Hematopoietic multipotent progenitor cell treated with erythropoietin and hydrocortisone succinate and interleukin-3 and kit ligand, for 6 days (in vitro differentiated cells): ENCODE measurements around the gene HMGCL.
"Not testable (repeated sequence)": the region's sequence is repeated elsewhere in the genome, so short reads cannot be mapped to it uniquely, and the experiment has no call there.

Source experiments
- DNase-seq: peaks from one replicate; pipeline ENCODE4 v3.0.0-alpha.2; 2015

Gene HMGCL

GRCh38 chr1:23825076-23825761, at the start of gene HMGCL:
Gene HMGCL (minus strand): TSS chr1:23825429. CDS start chr1:23825415, 14 bp downstream.
- DNase-seq: peak; percentile 96

DNA sequence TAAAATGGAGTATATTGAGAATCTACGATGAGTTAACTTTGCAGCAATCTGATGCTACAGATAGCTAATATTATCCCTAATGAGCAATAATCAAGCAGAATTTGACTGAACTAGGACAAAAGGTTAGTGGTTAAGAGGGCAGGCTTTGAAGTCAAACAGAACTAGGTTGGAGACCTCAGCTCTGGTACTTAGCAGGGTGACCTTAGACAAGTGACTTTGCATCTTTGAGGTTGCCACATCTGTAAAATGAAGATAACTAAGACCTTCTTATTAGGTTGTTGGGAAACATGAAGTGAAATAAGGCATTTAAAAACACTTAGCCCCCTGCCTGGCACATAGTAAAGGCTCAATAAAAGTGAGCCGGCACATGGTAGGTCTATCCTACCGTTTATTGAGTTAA, 47.2 kb upstream of the HMGCL start:
- peak; percentile 82 for DNase-seq

- no peak for DNase-seq
Measured at GRCh38 chr1:23869051-23869450, 43.8 kb upstream of the HMGCL start.

GRCh38 chr1:23868557-23869016, 43.4 kb upstream of the HMGCL start:
- peak; percentile 65 for DNase-seq

GRCh38 chr1:23867895-23868556, 42.8 kb upstream of the HMGCL start, which contains the start of gene FUCA1:
Gene FUCA1 (minus strand): TSS chr1:23868290. CDS start chr1:23868286, 4 bp downstream.
- DNase-seq: peak; percentile 97

GRCh38 chr1:23867542-23867894, 42.3 kb upstream of the HMGCL start:
- DNase-seq: peak; percentile 22

- DNase-seq: no peak
Measured at GRCh38 chr1:23865543-23865930, 40.3 kb upstream of the HMGCL start.

DNA sequence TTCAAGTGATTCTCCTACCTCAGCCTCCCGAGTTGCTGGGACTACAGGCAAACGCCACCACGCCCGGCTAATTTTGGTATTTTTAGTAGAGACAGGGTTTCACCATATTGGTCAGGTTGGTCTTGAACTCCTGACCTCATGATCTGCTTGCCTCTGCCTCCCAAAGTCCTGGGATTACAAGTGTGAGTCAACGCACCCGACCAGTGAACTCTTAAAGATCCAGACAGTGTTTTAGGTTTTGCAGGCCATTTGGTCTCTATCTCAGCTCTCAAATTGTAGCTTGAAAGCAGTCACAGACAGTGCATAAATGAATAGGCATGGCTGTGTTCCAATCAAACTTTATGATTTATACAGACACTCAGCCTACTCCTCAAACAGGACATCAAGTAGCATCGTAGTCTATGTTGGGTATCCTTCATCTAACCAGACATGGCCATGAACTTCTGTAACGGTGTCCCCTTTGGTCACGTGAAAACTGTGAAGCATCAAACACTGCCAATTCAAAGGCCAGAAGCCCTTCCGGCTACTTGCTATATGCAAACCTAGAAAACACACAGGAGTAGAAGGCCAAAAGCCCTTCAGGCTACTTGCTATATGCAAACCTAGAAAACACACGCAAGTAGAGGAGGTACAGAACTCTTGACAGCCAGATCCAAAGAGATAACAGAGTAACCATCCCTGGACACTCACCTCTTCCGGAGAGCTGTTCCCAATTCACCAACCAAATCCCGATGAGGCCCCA, 39.7 kb upstream of the HMGCL start:
- no peak for DNase-seq

GRCh38 chr1:23862640-23863039, 37.4 kb upstream of the HMGCL start:
- no peak for DNase-seq

DNA sequence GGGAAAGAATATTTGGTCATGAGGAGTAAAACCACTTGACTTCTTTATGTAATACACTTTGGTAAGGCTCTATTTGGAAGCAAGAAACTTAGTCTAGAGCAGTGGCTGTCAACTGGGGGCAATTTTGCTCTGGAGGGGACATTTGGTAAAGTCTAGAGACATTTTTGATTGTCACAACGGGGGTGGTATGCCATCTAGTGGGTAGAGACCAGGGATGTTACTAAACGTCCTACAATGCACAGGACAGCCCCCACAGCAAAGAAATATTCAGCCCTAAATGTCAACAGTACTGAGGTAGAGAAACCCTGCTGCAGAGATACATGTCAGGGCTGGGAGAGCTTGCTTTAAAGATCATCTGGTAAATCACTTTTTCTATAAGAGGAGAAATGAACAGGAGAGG, 29.3 kb upstream of the HMGCL start:
- peak; percentile 73 for DNase-seq

- not testable (repeated sequence) for DNase-seq
Measured at GRCh38 chr1:23853124-23853523, 27.9 kb upstream of the HMGCL start.

DNA sequence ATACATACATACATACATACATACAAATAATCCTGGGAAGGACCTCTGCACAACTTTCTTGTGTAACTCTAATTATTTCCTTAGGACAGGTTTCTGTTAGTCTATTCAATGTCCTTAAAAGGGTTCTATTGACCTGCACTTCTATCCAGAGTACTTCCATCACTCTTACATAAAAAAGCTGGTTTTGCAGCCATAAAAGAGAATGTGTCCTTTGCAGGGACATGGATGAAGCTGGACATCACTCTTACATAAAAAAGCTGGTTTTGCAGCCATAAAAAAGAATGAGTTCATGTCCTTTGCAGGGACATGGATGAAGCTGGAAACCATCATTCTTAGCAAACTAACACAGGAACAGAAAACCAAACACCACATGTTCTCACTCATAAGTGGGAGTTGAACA, 26.2 kb upstream of the HMGCL start:
- DNase-seq: not testable (repeated sequence)

GRCh38 chr1:23848673-23849616, 23.7 kb upstream of the HMGCL start:
- DNase-seq: no peak

- DNase-seq: not testable (repeated sequence)
Measured at GRCh38 chr1:23847482-23848095, 22.4 kb upstream of the HMGCL start.

GRCh38 chr1:23845163-23845562, 19.9 kb upstream of the HMGCL start:
- DNase-seq: peak; percentile 56

DNA sequence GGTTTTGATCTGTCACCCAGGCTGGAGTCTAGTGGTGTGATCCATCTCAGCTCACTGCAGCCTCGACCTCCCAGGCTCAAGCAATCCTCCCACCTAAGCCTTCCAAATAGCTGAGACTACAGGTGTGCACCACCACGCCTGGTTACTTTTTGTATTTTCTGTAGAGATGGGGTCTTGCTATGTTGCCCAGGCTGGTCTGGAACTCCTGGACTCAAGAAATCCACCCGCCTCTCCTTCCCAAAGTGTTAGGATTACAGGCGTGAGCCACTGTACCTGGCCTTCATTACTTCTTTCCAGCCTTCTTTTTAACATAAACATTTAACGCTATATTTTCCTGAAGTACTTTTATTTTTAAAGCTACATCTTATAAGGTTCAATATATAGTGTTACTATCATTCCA, 18.4 kb upstream of the HMGCL start:
- DNase-seq: no peak

DNA sequence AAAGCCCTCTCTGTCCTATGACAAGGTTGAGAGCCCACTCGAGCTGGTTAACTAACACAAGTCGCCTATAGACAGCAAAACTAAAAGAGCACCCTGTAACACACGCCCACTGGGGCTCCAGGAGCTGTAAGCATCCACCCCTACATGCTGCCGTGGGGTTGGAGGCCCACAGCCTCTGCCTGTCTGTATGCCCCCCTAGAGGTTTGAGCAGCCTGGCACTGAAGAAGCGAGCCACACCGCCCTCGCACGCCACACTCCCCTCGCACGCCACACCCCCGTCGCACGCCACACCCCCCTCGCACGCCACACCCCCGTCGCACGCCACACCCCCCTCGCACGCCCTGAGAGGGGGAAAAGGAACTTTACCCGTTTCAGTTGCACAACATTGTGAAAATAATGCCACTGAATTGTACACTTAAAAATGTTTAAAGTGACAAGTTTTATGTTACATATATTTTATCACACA, 13.2 kb upstream of the HMGCL start:
- peak; percentile 86 for DNase-seq

GRCh38 chr1:23837908-23838307, 12.7 kb upstream of the HMGCL start:
- DNase-seq: no peak

- DNase-seq: peak; percentile 37
Measured at GRCh38 chr1:23836037-23836436, 10.8 kb upstream of the HMGCL start.

- not testable (repeated sequence) for DNase-seq
Measured at GRCh38 chr1:23834156-23834555, 8.9 kb upstream of the HMGCL start.

GRCh38 chr1:23827717-23828116, 2.5 kb upstream of the HMGCL start:
- no peak for DNase-seq

- not testable (repeated sequence) for DNase-seq
Measured at GRCh38 chr1:23826590-23826989, 1.4 kb upstream of the HMGCL start.
